ENCODE results near the gene MEGF11. TPM values are rescaled to one million over a fixed set of nuclear protein-coding genes. Genes with fewer than 3 reads are reported as not detected.

MEGF11 gene
- polyA plus RNA-seq, 4 donors, result 2.1 to 3.0 (median 3.0) TPM

GRCh38 chr15:66100761-66101160 is 152.8 kb downstream of the MEGF11 start:
- no peak for DNase-seq (ENCODE audit: low read depth in 4 of 4, low spot score in 2 of 4)

GRCh38 chr15:66099950-66100671 is 153.4 kb downstream of the MEGF11 start:
- DNase-seq (ENCODE audit: low read depth in 4 of 4, low spot score in 2 of 4), result no peak

- DNase-seq (ENCODE audit: low read depth in 4 of 4, low spot score in 2 of 4), result no peak
Measured at GRCh38 chr15:66098022-66098363, 155.6 kb downstream of the MEGF11 start.

- no peak for DNase-seq (ENCODE audit: low read depth in 4 of 4, low spot score in 2 of 4)
Measured at GRCh38 chr15:66097151-66098021, 156.2 kb downstream of the MEGF11 start.

GRCh38 chr15:66096688-66097058 is 156.9 kb downstream of the MEGF11 start:
- DNase-seq (ENCODE audit: low read depth in 4 of 4, low spot score in 2 of 4), result no peak

GRCh38 chr15:66095871-66096687 is 157.5 kb downstream of the MEGF11 start:
- DNase-seq (ENCODE audit: low read depth in 4 of 4, low spot score in 2 of 4), result no peak

- no peak for DNase-seq (ENCODE audit: low read depth in 4 of 4, low spot score in 2 of 4)
Measured at GRCh38 chr15:66094331-66094730, 159.2 kb downstream of the MEGF11 start.

GRCh38 chr15:66092053-66093016 is 161.2 kb downstream of the MEGF11 start:
- no peak for DNase-seq (ENCODE audit: low read depth in 4 of 4, low spot score in 2 of 4)

GRCh38 chr15:66089509-66089908 is 164.0 kb downstream of the MEGF11 start:
- no peak for DNase-seq (ENCODE audit: low read depth in 4 of 4, low spot score in 2 of 4)

- no peak for DNase-seq (ENCODE audit: low read depth in 4 of 4, low spot score in 2 of 4)
Measured at GRCh38 chr15:66089049-66089448, 164.5 kb downstream of the MEGF11 start.

GRCh38 chr15:66085128-66085527 is 168.4 kb downstream of the MEGF11 start:
- DNase-seq (ENCODE audit: low read depth in 4 of 4, low spot score in 2 of 4), result no peak

- no peak for DNase-seq (ENCODE audit: low read depth in 4 of 4, low spot score in 2 of 4)
Measured at GRCh38 chr15:66084704-66085103, 168.8 kb downstream of the MEGF11 start.

GRCh38 chr15:66080717-66081398 is 172.7 kb downstream of the MEGF11 start:
- no peak for DNase-seq (ENCODE audit: low read depth in 4 of 4, low spot score in 2 of 4)

- DNase-seq (ENCODE audit: low read depth in 4 of 4, low spot score in 2 of 4), result no peak
Measured at GRCh38 chr15:66078929-66079275, 174.6 kb downstream of the MEGF11 start.

- DNase-seq (ENCODE audit: low read depth in 4 of 4, low spot score in 2 of 4), result no peak
Measured at GRCh38 chr15:66078196-66078928, 175.2 kb downstream of the MEGF11 start.

- no peak for DNase-seq (ENCODE audit: low read depth in 4 of 4, low spot score in 2 of 4)
Measured at GRCh38 chr15:66077320-66077663, 176.3 kb downstream of the MEGF11 start.

GRCh38 chr15:66076591-66077319 is 176.8 kb downstream of the MEGF11 start:
- DNase-seq (ENCODE audit: low read depth in 4 of 4, low spot score in 2 of 4), result no peak

GRCh38 chr15:66075947-66076346 is 177.6 kb downstream of the MEGF11 start:
- DNase-seq (ENCODE audit: low read depth in 4 of 4, low spot score in 2 of 4), result no peak

All from left renal cortex interstitium (tissue), 4 donors.